ENCODE data around the gene MIA2. TPM values are rescaled to one million over a fixed set of nuclear protein-coding genes. Genes with fewer than 3 reads are reported as not detected.

The MIA2 gene
- total RNA-seq, 1 donor, result 32.0 TPM

- no peaks in the 10 kb centered on the region for H3K27me3 ChIP-seq (ENCODE audit: insufficient read depth, low read length)
- H3K9me3 ChIP-seq (ENCODE audit: low read depth, low read length), result no peaks in the 10 kb centered on the region
- H3K4me3 ChIP-seq (ENCODE audit: low read length), result no peak overlapping the region
- H3K4me1 ChIP-seq (ENCODE audit: insufficient read depth, low read length), result no peaks in the 10 kb centered on the region
Observed at GRCh38 chr14:39398382-39398781, 164.7 kb downstream of the MIA2 start.

DNA sequence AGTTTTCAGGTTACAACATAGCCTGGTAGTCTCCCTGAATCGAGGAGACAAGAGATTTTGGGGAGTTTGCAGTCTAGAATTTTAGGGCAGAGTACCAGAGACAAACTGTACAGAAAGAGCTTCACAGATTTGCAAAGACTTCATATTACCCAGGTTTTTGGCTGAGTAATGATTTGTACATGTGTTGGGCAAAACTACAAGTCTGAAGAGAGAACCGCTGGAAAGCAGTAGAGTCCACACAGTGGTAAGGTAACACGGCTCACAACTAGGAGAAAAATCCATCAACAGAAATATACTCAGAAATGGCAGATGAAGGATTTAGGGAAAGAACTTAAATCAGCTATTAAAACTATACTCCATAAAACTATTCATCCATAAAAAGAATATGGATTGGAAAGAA, 172.8 kb downstream of the MIA2 start:
- H3K9me3 ChIP-seq (ENCODE audit: low read depth, low read length), result no peaks in the 10 kb centered on the region
- H3K4me1 ChIP-seq (ENCODE audit: insufficient read depth, low read length), result no peaks in the 10 kb centered on the region
- no peak overlapping the region for H3K4me3 ChIP-seq (ENCODE audit: low read length)
- H3K27me3 ChIP-seq (ENCODE audit: insufficient read depth, low read length), result no peaks in the 10 kb centered on the region

DNA sequence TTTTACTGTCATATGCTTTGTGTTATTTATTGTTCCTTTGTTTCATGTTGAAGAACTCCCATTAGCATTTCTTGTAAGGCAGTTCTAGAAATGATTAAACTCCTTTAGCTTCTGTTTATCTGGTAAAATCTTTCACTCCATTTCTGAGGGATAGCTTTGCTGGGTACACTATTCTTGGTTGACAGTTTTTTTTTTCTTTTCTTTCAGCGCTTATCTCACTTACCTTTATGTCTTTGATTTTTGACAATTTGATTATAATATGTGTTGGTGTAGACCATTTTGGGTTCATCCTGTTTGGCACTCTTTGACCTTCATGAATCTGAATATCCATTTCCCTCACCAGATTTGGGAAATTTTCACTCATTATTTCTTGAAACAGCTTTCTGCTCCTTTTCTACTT, 182.4 kb downstream of the MIA2 start:
- H3K9me3 ChIP-seq (ENCODE audit: low read depth, low read length), result peaks cover 17% of the 10 kb centered on the region
- no peak overlapping the region for H3K4me3 ChIP-seq (ENCODE audit: low read length)
- H3K4me1 ChIP-seq (ENCODE audit: insufficient read depth, low read length), result no peaks in the 10 kb centered on the region
- no peaks in the 10 kb centered on the region for H3K27me3 ChIP-seq (ENCODE audit: insufficient read depth, low read length)

- Histone ChIP-seq H3K9me3 (ENCODE audit: low read depth, low read length) (peaks cover 17% of the 10 kb centered on the region), H3K4me3 (ENCODE audit: low read length) (no peak overlapping the region), H3K27me3 (ENCODE audit: insufficient read depth, low read length) (no peaks in the 10 kb centered on the region), H3K4me1 (ENCODE audit: insufficient read depth, low read length) (peaks cover 3% of the 10 kb centered on the region)
Observed at GRCh38 chr14:39417014-39417413, 183.3 kb downstream of the MIA2 start.

DNA sequence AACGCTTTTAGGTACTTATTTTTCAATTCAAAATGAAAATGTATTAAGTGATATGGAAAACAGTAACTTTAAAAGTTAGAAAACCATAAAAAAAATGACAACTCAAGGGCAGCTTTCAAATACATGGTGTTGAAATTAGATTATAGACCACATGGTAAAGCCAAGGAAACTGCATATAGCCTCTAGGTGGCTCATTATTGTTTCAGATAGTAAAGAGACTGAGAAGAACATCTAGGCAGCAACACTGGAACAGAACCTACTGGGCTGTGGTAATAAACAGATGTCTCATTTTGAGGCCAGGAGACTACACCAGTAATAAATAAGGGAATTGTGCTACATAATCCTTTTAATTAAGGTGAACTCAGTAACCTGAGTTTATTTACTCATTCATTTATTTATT, 185.6 kb downstream of the MIA2 start:
- Histone ChIP-seq H3K4me1 (ENCODE audit: insufficient read depth, low read length) (peaks cover 9% of the 10 kb centered on the region), H3K9me3 (ENCODE audit: low read depth, low read length) (peaks cover 17% of the 10 kb centered on the region), H3K27me3 (ENCODE audit: insufficient read depth, low read length) (no peaks in the 10 kb centered on the region), H3K4me3 (ENCODE audit: low read length) (no peak overlapping the region)

- H3K4me3 ChIP-seq (ENCODE audit: low read length), result no peak overlapping the region
- H3K4me1 ChIP-seq (ENCODE audit: insufficient read depth, low read length), result peaks cover 21% of the 10 kb centered on the region
- H3K27me3 ChIP-seq (ENCODE audit: insufficient read depth, low read length), result no peaks in the 10 kb centered on the region
- no peaks in the 10 kb centered on the region for H3K9me3 ChIP-seq (ENCODE audit: low read depth, low read length)
Observed at GRCh38 chr14:39422243-39422642, 188.5 kb downstream of the MIA2 start.

DNA sequence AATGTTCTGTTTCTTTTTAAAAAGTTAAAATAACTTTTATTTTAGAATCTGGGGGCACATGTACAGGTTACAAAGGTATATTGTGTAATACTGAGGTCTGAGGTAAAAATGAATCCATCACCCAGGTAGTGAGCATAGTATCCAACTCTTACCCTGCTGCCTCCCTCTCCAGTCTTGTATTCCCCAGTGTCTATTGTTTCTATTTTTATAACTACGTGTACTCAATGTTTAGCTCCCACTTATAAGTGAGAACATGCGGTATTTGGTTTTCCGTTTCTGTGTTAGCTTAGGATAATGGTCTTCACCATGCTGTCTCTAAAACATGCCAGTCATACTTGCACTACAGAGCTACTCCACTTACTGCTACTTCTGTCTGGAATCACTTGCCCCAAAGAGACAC, 190.1 kb downstream of the MIA2 start:
- no peaks in the 10 kb centered on the region for H3K27me3 ChIP-seq (ENCODE audit: insufficient read depth, low read length)
- H3K4me1 ChIP-seq (ENCODE audit: insufficient read depth, low read length), result peaks cover 34% of the 10 kb centered on the region
- H3K9me3 ChIP-seq (ENCODE audit: low read depth, low read length), result no peaks in the 10 kb centered on the region
- H3K4me3 ChIP-seq (ENCODE audit: low read length), result no peak overlapping the region

DNA sequence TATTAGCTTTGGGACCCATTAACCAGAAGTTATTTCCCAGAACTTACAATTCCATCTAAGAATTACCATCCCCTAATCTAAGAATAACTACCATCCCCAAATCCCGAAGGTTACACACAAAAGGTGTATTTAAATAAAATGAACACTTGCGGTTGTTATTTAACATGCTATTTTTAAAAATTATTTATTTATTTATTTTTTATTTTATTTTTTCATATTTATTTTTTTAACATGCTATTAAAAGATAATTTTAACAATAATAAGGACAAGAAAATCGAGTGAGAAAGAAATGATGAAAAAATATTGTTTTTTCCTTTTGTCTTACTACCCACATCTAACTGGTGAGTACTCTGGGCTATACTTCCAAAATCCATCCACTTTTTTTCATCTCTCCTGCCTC, 192.2 kb downstream of the MIA2 start:
- Histone ChIP-seq H3K4me1 (ENCODE audit: insufficient read depth, low read length) (peaks cover 49% of the 10 kb centered on the region), H3K9me3 (ENCODE audit: low read depth, low read length) (no peaks in the 10 kb centered on the region), H3K4me3 (ENCODE audit: low read length) (no peak overlapping the region), H3K27me3 (ENCODE audit: insufficient read depth, low read length) (no peaks in the 10 kb centered on the region)

- Histone ChIP-seq H3K4me1 (ENCODE audit: insufficient read depth, low read length) (peaks cover 52% of the 10 kb centered on the region), H3K27me3 (ENCODE audit: insufficient read depth, low read length) (no peaks in the 10 kb centered on the region), H3K9me3 (ENCODE audit: low read depth, low read length) (no peaks in the 10 kb centered on the region), H3K4me3 (ENCODE audit: low read length) (no peak overlapping the region)
Observed at GRCh38 chr14:39426605-39427004, 192.9 kb downstream of the MIA2 start.

DNA sequence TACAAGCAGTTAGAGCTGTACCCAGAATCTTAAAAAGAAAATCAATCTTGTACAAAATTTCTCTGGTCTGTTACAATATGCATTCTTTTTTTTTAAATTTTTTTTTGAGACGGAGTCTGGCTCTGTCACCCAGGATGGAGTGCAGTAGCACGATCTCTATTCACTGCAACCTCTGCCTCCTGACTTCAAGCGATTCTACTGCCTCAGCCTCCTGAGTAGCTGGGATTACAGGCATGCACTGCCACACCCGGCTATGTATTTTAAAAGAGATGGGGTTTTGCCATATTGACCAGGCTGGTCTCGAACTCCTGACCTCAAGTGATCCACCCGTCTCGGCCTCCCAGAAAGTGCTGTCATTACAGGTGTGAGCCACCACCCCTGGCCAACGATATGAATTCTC, 194.4 kb downstream of the MIA2 start:
- H3K9me3 ChIP-seq (ENCODE audit: low read depth, low read length), result no peaks in the 10 kb centered on the region
- H3K4me1 ChIP-seq (ENCODE audit: insufficient read depth, low read length), result peaks cover 50% of the 10 kb centered on the region
- no peaks in the 10 kb centered on the region for H3K27me3 ChIP-seq (ENCODE audit: insufficient read depth, low read length)
- H3K4me3 ChIP-seq (ENCODE audit: low read length), result no peak overlapping the region

GRCh38 chr14:39430762-39431415, 197.2 kb downstream of the MIA2 start:
- Histone ChIP-seq H3K4me3 (ENCODE audit: low read length) (peak overlapping the region; percentile 96), H3K9me3 (ENCODE audit: low read depth, low read length) (no peaks in the 10 kb centered on the region), H3K4me1 (ENCODE audit: insufficient read depth, low read length) (peaks cover 54% of the 10 kb centered on the region), H3K27me3 (ENCODE audit: insufficient read depth, low read length) (no peaks in the 10 kb centered on the region)

GRCh38 chr14:39431416-39432178, 197.9 kb downstream of the MIA2 start:
- H3K4me3 ChIP-seq (ENCODE audit: low read length), result peak overlapping the region; percentile 96
- H3K27me3 ChIP-seq (ENCODE audit: insufficient read depth, low read length), result no peaks in the 10 kb centered on the region
- peaks cover 49% of the 10 kb centered on the region for H3K4me1 ChIP-seq (ENCODE audit: insufficient read depth, low read length)
- no peaks in the 10 kb centered on the region for H3K9me3 ChIP-seq (ENCODE audit: low read depth, low read length)

- H3K9me3 ChIP-seq (ENCODE audit: low read depth, low read length), result no peaks in the 10 kb centered on the region
- H3K4me3 ChIP-seq (ENCODE audit: low read length), result peak within 1 kb of the TSS; percentile 96
- peaks cover 42% of the 10 kb centered on the region for H3K4me1 ChIP-seq (ENCODE audit: insufficient read depth, low read length)
- no peaks in the 10 kb centered on the region for H3K27me3 ChIP-seq (ENCODE audit: insufficient read depth, low read length)
Observed at GRCh38 chr14:39432179-39432618, 198.5 kb downstream of the MIA2 start, which contains the start of gene FBXO33. Gene FBXO33, minus strand, starts transcription at chr14:39432433. Its CDS starts 271 bp downstream, at chr14:39432162.

GRCh38 chr14:39432619-39433451, 199.1 kb downstream of the MIA2 start:
- no peaks in the 10 kb centered on the region for H3K9me3 ChIP-seq (ENCODE audit: low read depth, low read length)
- peak overlapping the region; percentile 73 for H3K4me3 ChIP-seq (ENCODE audit: low read length)
- H3K4me1 ChIP-seq (ENCODE audit: insufficient read depth, low read length), result peaks cover 36% of the 10 kb centered on the region
- no peaks in the 10 kb centered on the region for H3K27me3 ChIP-seq (ENCODE audit: insufficient read depth, low read length)

- no peaks in the 10 kb centered on the region for H3K9me3 ChIP-seq (ENCODE audit: low read depth, low read length)
- H3K4me3 ChIP-seq (ENCODE audit: low read length), result peak overlapping the region; percentile 73
- H3K27me3 ChIP-seq (ENCODE audit: insufficient read depth, low read length), result no peaks in the 10 kb centered on the region
- H3K4me1 ChIP-seq (ENCODE audit: insufficient read depth, low read length), result peaks cover 30% of the 10 kb centered on the region
Observed at GRCh38 chr14:39433452-39433813, 199.7 kb downstream of the MIA2 start.

All from mononuclear cell (primary cell).